Spleen (tissue), 7 donors: ENCODE results near the gene TMEM198.

ENCODE experiments used
- POLR2A ChIP-seq, 3 donors: fragments of 450-650 bp; IDR thresholded peaks; one replicate each; pipeline ENCODE4 v1.5.1; 2017; ENCODE audit warnings: antibody characterized with exemption in 3 of 3, mild to moderate bottlenecking in 1 of 3
- TF ChIP-seq, protein P1 (sequence below), 11 experiments: fragments of 200-600 bp in 7 of 11; fragments of 450-650 bp in 4 of 11; sonication (generic) in 4 of 11; IDR thresholded peaks in 8 of 11; conservative IDR thresholded peaks in 3 of 11; 1 replicate in 7 of 11; 2 replicates in 4 of 11; pipeline versions ENCODE4 v1.4.0 to v1.8.0; 2016 to 2021; ENCODE audit warnings: antibody characterized with exemption in 11 of 11, inconsistent platforms in 4 of 11, mild to moderate bottlenecking in 1 of 11
- donor health status: DM: no; HTN: no; CAD: no; lungs with moderate emphysema.
- donor health status: DM: no; HTN: no; CAD: no.
- donor health status: DM: no; HTN: no; CAD: no.

DNA sequence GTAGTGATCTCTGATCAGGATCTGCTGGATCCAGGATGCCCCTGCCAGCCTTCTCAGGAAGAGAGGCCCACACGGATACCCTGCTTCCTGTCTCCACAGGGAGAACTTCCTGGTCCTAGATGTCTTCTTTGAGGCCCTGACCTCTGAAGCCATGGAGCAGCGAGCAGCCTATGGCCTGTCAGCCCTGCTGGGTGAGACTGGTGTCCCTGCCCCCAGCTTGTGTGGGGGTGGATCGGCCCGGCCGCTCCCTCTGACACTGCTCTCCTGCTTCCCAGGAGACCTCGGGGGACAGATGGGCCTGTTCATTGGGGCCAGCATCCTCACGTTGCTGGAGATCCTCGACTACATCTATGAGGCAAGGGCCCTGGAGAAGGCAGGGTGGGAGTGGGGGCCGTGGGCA is 6.9 kb upstream of the TMEM198 start:
- no peak for TF ChIP-seq POLR2A (IDR thresholded peaks at IDR 0.05)
- TF ChIP-seq, protein P1, sequence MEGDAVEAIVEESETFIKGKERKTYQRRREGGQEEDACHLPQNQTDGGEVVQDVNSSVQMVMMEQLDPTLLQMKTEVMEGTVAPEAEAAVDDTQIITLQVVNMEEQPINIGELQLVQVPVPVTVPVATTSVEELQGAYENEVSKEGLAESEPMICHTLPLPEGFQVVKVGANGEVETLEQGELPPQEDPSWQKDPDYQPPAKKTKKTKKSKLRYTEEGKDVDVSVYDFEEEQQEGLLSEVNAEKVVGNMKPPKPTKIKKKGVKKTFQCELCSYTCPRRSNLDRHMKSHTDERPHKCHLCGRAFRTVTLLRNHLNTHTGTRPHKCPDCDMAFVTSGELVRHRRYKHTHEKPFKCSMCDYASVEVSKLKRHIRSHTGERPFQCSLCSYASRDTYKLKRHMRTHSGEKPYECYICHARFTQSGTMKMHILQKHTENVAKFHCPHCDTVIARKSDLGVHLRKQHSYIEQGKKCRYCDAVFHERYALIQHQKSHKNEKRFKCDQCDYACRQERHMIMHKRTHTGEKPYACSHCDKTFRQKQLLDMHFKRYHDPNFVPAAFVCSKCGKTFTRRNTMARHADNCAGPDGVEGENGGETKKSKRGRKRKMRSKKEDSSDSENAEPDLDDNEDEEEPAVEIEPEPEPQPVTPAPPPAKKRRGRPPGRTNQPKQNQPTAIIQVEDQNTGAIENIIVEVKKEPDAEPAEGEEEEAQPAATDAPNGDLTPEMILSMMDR (IDR thresholded peaks at IDR 0.05 in 8 of 11, conservative IDR thresholded peaks at IDR 0.05 in 3 of 11), result no peak
